IPS-18c (cell line): Measurements from ENCODE around the gene TNXB.
"Not testable (repeated sequence)": the region's sequence is repeated elsewhere in the genome, so short reads cannot be mapped to it uniquely, and the experiment has no call there.

Experiments
- H3K4me3 ChIP-seq: 2 replicates; pipeline ENCODE4 v1.7.0; 2013; ENCODE audit warnings: low read depth, mild to moderate bottlenecking, low read length, moderate library complexity; ENCODE audit not compliant: insufficient read depth
- H3K9me3 ChIP-seq: one replicate; pipeline ENCODE4 v1.6.1; 2013; ENCODE audit warnings: mild to moderate bottlenecking, low read length, moderate library complexity; ENCODE audit not compliant: control insufficient read depth, insufficient read depth

The TNXB gene

GRCh38 chr6:32041385-32041784 is 67.8 kb downstream of the TNXB start:
- H3K4me3 ChIP-seq, H3K9me3 ChIP-seq: not testable (repeated sequence)

- H3K4me3 ChIP-seq, H3K9me3 ChIP-seq: not testable (repeated sequence)
These were observed 68.2 kb downstream of the TNXB start for GRCh38 chr6:32041050-32041321.

GRCh38 chr6:32040299-32041049 is 68.7 kb downstream of the TNXB start:
- H3K4me3 ChIP-seq, H3K9me3 ChIP-seq: not testable (repeated sequence)

- not testable (repeated sequence) for H3K9me3 ChIP-seq
These were observed 69.5 kb downstream of the TNXB start for GRCh38 chr6:32039321-32040274.

GRCh38 chr6:32038878-32039277 is 70.3 kb downstream of the TNXB start:
- H3K9me3 ChIP-seq, H3K4me3 ChIP-seq: not testable (repeated sequence)

More at GRCh38 chr6:32039321-32040274, 69.5 kb downstream of the TNXB start:
- not testable (repeated sequence) for H3K4me3 ChIP-seq

- not testable (repeated sequence) for H3K4me3 ChIP-seq, H3K9me3 ChIP-seq
These were observed 71.3 kb downstream of the TNXB start, which contains the start of gene CYP21A2 for GRCh38 chr6:32037598-32038524. TSS of gene CYP21A2 (plus strand) at chr6:32038415. CDS start at chr6:32038423, 8 bp downstream.

- not testable (repeated sequence) for H3K4me3 ChIP-seq, H3K9me3 ChIP-seq
These were observed 72.0 kb downstream of the TNXB start for GRCh38 chr6:32037136-32037535.

GRCh38 chr6:32035283-32036013 is 73.7 kb downstream of the TNXB start:
- H3K9me3 ChIP-seq, H3K4me3 ChIP-seq: not testable (repeated sequence)

- not testable (repeated sequence) for H3K4me3 ChIP-seq, H3K9me3 ChIP-seq
These were observed 79.6 kb downstream of the TNXB start for GRCh38 chr6:32029553-32029952.

GRCh38 chr6:32028631-32029030 is 80.5 kb downstream of the TNXB start:
- not testable (repeated sequence) for H3K4me3 ChIP-seq

GRCh38 chr6:32022100-32022499 is 87.0 kb downstream of the TNXB start:
- not testable (repeated sequence) for H3K9me3 ChIP-seq, H3K4me3 ChIP-seq

More at GRCh38 chr6:32028631-32029030, 80.5 kb downstream of the TNXB start:
- not testable (repeated sequence) for H3K9me3 ChIP-seq

GRCh38 chr6:32014547-32014946 is 94.6 kb downstream of the TNXB start, which contains the start of gene C4B:
TSS of gene C4B (plus strand) at chr6:32014795. CDS start at chr6:32014846, 51 bp downstream.
- H3K9me3 ChIP-seq, H3K4me3 ChIP-seq: not testable (repeated sequence)

GRCh38 chr6:32013738-32014137 is 95.4 kb downstream of the TNXB start:
- not testable (repeated sequence) for H3K9me3 ChIP-seq

GRCh38 chr6:32012941-32013617 is 96.1 kb downstream of the TNXB start:
- not testable (repeated sequence) for H3K9me3 ChIP-seq, H3K4me3 ChIP-seq

More at GRCh38 chr6:32013738-32014137, 95.4 kb downstream of the TNXB start:
- not testable (repeated sequence) for H3K4me3 ChIP-seq

- not testable (repeated sequence) for H3K4me3 ChIP-seq, H3K9me3 ChIP-seq
These were observed 98.1 kb downstream of the TNXB start for GRCh38 chr6:32010856-32011530.

GRCh38 chr6:32009537-32009936 is 99.6 kb downstream of the TNXB start:
- H3K9me3 ChIP-seq, H3K4me3 ChIP-seq: not testable (repeated sequence)
